Measurements from ENCODE around the gene DLK2. TPM values are rescaled to one million over a fixed set of nuclear protein-coding genes. Genes with fewer than 3 reads are reported as not detected.

DLK2 gene
- total RNA-seq, 1 experiment from 2014 or later: 0.81 TPM

DNA sequence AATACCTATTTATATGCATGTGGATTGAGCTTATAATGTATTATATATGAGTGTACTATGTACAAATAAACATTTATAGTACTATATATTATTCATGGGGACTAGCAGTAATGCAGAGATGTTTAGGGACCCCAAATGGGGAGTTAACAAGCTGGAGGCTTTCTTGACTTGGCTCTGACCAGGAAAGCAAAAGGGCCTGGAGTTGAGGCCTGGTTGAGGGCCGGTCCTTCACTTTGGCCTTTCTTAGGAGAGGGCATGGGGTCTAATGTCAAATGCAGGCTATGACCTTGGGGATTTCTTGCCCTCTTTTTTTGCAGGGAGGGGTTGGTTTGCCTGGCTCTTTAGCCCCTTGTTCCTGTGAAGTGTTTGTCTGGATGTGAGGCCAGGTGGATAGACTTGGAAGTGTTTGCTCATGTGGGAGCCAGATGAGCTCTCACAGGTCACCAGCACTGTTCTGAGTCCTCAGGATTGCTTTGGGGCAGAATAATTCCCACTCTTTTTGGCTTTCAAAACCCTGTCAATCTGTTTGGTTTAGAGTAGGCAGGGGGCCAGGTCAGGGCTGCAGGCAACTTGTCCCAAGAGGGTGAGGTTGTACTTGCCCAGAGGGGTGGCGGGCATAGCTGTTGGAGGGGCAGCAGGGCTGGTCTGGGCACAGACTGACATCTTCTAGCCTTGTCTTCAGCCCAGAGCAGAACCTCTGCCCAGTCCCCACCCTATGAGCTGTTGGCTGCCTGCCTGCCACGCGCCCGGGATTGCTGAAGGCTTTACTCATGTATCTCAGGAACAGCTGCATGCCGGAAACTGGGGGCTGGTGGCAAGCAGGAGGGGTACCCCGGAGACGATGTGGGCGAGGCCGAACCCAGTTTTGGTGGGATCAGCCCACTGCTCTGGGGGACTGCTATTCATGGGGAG lies 36.7 kb upstream of the DLK2 start (continued):
- TF ChIP-seq, protein P1, sequence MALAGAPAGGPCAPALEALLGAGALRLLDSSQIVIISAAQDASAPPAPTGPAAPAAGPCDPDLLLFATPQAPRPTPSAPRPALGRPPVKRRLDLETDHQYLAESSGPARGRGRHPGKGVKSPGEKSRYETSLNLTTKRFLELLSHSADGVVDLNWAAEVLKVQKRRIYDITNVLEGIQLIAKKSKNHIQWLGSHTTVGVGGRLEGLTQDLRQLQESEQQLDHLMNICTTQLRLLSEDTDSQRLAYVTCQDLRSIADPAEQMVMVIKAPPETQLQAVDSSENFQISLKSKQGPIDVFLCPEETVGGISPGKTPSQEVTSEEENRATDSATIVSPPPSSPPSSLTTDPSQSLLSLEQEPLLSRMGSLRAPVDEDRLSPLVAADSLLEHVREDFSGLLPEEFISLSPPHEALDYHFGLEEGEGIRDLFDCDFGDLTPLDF (CRISPR knock-in tag; IDR thresholded peaks at IDR 0.05): no peak
- TF ChIP-seq, protein P2, sequence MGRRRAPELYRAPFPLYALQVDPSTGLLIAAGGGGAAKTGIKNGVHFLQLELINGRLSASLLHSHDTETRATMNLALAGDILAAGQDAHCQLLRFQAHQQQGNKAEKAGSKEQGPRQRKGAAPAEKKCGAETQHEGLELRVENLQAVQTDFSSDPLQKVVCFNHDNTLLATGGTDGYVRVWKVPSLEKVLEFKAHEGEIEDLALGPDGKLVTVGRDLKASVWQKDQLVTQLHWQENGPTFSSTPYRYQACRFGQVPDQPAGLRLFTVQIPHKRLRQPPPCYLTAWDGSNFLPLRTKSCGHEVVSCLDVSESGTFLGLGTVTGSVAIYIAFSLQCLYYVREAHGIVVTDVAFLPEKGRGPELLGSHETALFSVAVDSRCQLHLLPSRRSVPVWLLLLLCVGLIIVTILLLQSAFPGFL (CRISPR knock-in tag; IDR thresholded peaks at IDR 0.05; ENCODE audit: borderline replicate concordance): no peak
- no peak for TF ChIP-seq ESRRA (CRISPR knock-in tag; IDR thresholded peaks at IDR 0.05; ENCODE audit: borderline replicate concordance)

DNA sequence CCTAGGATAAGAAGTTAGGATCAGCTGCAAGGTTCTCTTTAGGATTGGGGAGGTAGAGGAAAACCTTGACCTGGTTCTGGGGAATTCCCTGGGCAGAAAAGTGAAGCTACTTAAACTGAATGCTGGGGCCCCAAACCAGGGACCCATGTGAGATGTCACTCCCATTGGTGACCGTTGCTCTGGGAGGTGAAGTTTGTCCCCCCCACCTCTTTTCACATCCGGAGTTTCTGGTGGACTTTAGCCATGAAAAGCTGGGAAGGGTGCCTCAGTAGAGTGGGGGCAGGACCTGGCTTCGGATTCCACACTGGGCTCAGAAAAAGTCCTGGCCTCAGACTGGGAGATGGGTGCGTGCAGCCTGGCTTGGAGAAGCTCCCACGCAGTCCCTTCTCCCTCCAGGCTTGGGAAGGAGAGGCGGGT lies 35.2 kb upstream of the DLK2 start:
- Mint-ChIP-seq H3K27me3 (ENCODE audit: low read depth) (no peaks in the 10 kb centered on the region; the same call in 1 of the 2 replicates), H3K36me3 (peaks cover 3% of the 10 kb centered on the region; the same call in 1 of the 2 replicates), H3K4me3 (no peak overlapping the region), H3K27ac (peak overlapping the region; percentile 84), H3K4me1 (peaks cover 33% of the 10 kb centered on the region), H3K9me3 (no peaks in the 10 kb centered on the region)
- ChIA-PET POLR2A (no interaction called here), CTCF (interaction anchor here (7.2 kb wide), 1 partner anchor 16 kb away, joined by 75 read pairs; no protein-coding TSS in a partner anchor)
- no peak for ATAC-seq
- no peak for TF ChIP-seq ZNF232 (CRISPR knock-in tag; IDR thresholded peaks at IDR 0.05)
- TF ChIP-seq ZBTB21 (CRISPR knock-in tag; IDR thresholded peaks at IDR 0.05; ENCODE audit: borderline replicate concordance): no peak
- no peak for TF ChIP-seq ESRRA (CRISPR knock-in tag; IDR thresholded peaks at IDR 0.05; ENCODE audit: borderline replicate concordance)
- no peak for TF ChIP-seq TEAD4 (CRISPR knock-in tag; IDR thresholded peaks at IDR 0.05)
- TF ChIP-seq, protein P3, sequence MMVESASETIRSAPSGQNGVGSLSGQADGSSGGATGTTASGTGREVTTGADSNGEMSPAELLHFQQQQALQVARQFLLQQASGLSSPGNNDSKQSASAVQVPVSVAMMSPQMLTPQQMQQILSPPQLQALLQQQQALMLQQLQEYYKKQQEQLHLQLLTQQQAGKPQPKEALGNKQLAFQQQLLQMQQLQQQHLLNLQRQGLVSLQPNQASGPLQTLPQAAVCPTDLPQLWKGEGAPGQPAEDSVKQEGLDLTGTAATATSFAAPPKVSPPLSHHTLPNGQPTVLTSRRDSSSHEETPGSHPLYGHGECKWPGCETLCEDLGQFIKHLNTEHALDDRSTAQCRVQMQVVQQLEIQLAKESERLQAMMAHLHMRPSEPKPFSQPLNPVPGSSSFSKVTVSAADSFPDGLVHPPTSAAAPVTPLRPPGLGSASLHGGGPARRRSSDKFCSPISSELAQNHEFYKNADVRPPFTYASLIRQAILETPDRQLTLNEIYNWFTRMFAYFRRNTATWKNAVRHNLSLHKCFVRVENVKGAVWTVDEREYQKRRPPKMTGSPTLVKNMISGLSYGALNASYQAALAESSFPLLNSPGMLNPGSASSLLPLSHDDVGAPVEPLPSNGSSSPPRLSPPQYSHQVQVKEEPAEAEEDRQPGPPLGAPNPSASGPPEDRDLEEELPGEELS (CRISPR knock-in tag; IDR thresholded peaks at IDR 0.05): no peak
- TF ChIP-seq HMGA2 (CRISPR knock-in tag; IDR thresholded peaks at IDR 0.05): no peak
- no peak for TF ChIP-seq NFE2L1 (CRISPR knock-in tag; IDR thresholded peaks at IDR 0.05)
- no peak for TF ChIP-seq SMAD4 (CRISPR knock-in tag; IDR thresholded peaks at IDR 0.05)
- TF ChIP-seq, protein P4, sequence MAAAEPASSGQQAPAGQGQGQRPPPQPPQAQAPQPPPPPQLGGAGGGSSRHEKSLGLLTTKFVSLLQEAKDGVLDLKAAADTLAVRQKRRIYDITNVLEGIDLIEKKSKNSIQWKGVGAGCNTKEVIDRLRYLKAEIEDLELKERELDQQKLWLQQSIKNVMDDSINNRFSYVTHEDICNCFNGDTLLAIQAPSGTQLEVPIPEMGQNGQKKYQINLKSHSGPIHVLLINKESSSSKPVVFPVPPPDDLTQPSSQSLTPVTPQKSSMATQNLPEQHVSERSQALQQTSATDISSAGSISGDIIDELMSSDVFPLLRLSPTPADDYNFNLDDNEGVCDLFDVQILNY (CRISPR knock-in tag; IDR thresholded peaks at IDR 0.05): no peak
- TF ChIP-seq, protein P5, sequence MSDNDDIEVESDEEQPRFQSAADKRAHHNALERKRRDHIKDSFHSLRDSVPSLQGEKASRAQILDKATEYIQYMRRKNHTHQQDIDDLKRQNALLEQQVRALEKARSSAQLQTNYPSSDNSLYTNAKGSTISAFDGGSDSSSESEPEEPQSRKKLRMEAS (CRISPR knock-in tag; IDR thresholded peaks at IDR 0.05): no peak
- no peak for TF ChIP-seq TEAD1 (CRISPR knock-in tag; IDR thresholded peaks at IDR 0.05)
- TF ChIP-seq, protein P6, sequence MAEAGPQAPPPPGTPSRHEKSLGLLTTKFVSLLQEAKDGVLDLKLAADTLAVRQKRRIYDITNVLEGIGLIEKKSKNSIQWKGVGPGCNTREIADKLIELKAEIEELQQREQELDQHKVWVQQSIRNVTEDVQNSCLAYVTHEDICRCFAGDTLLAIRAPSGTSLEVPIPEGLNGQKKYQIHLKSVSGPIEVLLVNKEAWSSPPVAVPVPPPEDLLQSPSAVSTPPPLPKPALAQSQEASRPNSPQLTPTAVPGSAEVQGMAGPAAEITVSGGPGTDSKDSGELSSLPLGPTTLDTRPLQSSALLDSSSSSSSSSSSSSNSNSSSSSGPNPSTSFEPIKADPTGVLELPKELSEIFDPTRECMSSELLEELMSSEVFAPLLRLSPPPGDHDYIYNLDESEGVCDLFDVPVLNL (CRISPR knock-in tag; IDR thresholded peaks at IDR 0.05; ENCODE audit: borderline replicate concordance, low read depth): no peak
- no peak for TF ChIP-seq RORB (CRISPR knock-in tag; IDR thresholded peaks at IDR 0.05)
- no peak for TF ChIP-seq FOXP1 (CRISPR knock-in tag; IDR thresholded peaks at IDR 0.05; ENCODE audit: borderline replicate concordance)
- TF ChIP-seq KAT7 (CRISPR knock-in tag; IDR thresholded peaks at IDR 0.05; ENCODE audit: borderline replicate concordance): no peak
- TF ChIP-seq, protein P7, sequence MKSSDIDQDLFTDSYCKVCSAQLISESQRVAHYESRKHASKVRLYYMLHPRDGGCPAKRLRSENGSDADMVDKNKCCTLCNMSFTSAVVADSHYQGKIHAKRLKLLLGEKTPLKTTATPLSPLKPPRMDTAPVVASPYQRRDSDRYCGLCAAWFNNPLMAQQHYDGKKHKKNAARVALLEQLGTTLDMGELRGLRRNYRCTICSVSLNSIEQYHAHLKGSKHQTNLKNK (CRISPR knock-in tag; IDR thresholded peaks at IDR 0.05): no peak
- TF ChIP-seq FOXK1 (CRISPR knock-in tag; IDR thresholded peaks at IDR 0.05): no peak
- no peak for TF ChIP-seq FOXJ3 (CRISPR knock-in tag; IDR thresholded peaks at IDR 0.05; ENCODE audit: borderline replicate concordance)
- TF ChIP-seq, protein P8, sequence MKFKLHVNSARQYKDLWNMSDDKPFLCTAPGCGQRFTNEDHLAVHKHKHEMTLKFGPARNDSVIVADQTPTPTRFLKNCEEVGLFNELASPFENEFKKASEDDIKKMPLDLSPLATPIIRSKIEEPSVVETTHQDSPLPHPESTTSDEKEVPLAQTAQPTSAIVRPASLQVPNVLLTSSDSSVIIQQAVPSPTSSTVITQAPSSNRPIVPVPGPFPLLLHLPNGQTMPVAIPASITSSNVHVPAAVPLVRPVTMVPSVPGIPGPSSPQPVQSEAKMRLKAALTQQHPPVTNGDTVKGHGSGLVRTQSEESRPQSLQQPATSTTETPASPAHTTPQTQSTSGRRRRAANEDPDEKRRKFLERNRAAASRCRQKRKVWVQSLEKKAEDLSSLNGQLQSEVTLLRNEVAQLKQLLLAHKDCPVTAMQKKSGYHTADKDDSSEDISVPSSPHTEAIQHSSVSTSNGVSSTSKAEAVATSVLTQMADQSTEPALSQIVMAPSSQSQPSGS (CRISPR knock-in tag; IDR thresholded peaks at IDR 0.05; ENCODE audit: borderline replicate concordance, low read depth): no peak
- TF ChIP-seq EMX1 (CRISPR knock-in tag; IDR thresholded peaks at IDR 0.05): no peak
- DNase-seq (ENCODE audit: low spot score): no peak

Measured in WTC11 (cell line).